ENCODE results near the gene GNG10.
"Not testable (repeated sequence)": the region's sequence is repeated elsewhere in the genome, so short reads cannot be mapped to it uniquely, and the experiment has no call there.

The GNG10 gene

GRCh38 chr9:111658943-111659342 lies 2.5 kb upstream of the GNG10 start:
- no peak for DNase-seq

- DNase-seq = no peak
Observed at GRCh38 chr9:111659691-111660090, 1.7 kb upstream of the GNG10 start.

- peak; percentile 8 for DNase-seq
Observed at GRCh38 chr9:111661802-111662521, 557 bp downstream of the GNG10 start.

- peak; percentile 10 for DNase-seq
Observed at GRCh38 chr9:111662576-111663300, 1.3 kb downstream of the GNG10 start.

GRCh38 chr9:111663301-111663823 lies 2.0 kb downstream of the GNG10 start:
- DNase-seq = no peak

- no peak for DNase-seq
Observed at GRCh38 chr9:111668026-111668573, 6.7 kb downstream of the GNG10 start.

- not testable (repeated sequence) for DNase-seq
Observed at GRCh38 chr9:111668601-111669000, 7.2 kb downstream of the GNG10 start.

- DNase-seq = no peak
Observed at GRCh38 chr9:111674319-111674718, 12.9 kb downstream of the GNG10 start.

- no peak for DNase-seq
Observed at GRCh38 chr9:111676116-111676515, 14.7 kb downstream of the GNG10 start.

GRCh38 chr9:111678293-111678692 lies 16.9 kb downstream of the GNG10 start:
- no peak for DNase-seq

GRCh38 chr9:111679199-111679598 lies 17.8 kb downstream of the GNG10 start:
- no peak for DNase-seq

GRCh38 chr9:111683392-111683791 lies 22.0 kb downstream of the GNG10 start:
- no peak for DNase-seq

GRCh38 chr9:111691672-111692329 lies 30.4 kb downstream of the GNG10 start:
- DNase-seq = no peak

- no peak for DNase-seq
Observed at GRCh38 chr9:111696796-111697195, 35.4 kb downstream of the GNG10 start.

- DNase-seq = no peak
Observed at GRCh38 chr9:111700776-111701175, 39.4 kb downstream of the GNG10 start.

GRCh38 chr9:111704503-111704902 lies 43.1 kb downstream of the GNG10 start:
- no peak for DNase-seq

- DNase-seq = no peak
Observed at GRCh38 chr9:111711548-111711947, 50.1 kb downstream of the GNG10 start.

GRCh38 chr9:111712369-111712768 lies 51.0 kb downstream of the GNG10 start:
- no peak for DNase-seq

GRCh38 chr9:111715471-111715870 lies 54.1 kb downstream of the GNG10 start:
- DNase-seq = no peak

GRCh38 chr9:111719541-111719940 lies 58.1 kb downstream of the GNG10 start:
- DNase-seq = no peak
